Kidney (tissue), 14 donors: ENCODE results near the gene DRD2. TPM values are rescaled to one million over a fixed set of nuclear protein-coding genes. Genes with fewer than 3 reads are reported as not detected.

Source experiments
- DNase-seq, 5 donors: peaks; one replicate each; pipeline ENCODE4 v3.0.0-alpha.2; 2013 to 2020
- FAIRE-seq: peaks from 2 replicates; lab custom pipeline; 2012; peaks lifted over from hg19 to GRCh38; lab: Jason Lieb, UNC
- H3K27ac ChIP-seq, 2 donors: one replicate each; pipeline ENCODE4 v1.7.0; 2013; ENCODE audit warnings: low read depth in 2 of 2, low read length in 2 of 2, inconsistent platforms in 1 of 2
- H3K27me3 ChIP-seq: one replicate; pipeline ENCODE4 v1.7.1; 2013; ENCODE audit warnings: low read length, inconsistent platforms; ENCODE audit not compliant: control insufficient read depth, insufficient read depth
- H3K36me3 ChIP-seq, 3 donors: one replicate each; pipeline versions ENCODE4 v1.7.0 to v1.7.1; 2013; ENCODE audit warnings: low read length in 3 of 3, control low read depth in 1 of 3, inconsistent platforms in 1 of 3; ENCODE audit not compliant: insufficient read depth in 3 of 3, control insufficient read depth in 2 of 3
- H3K4me1 ChIP-seq, 3 donors: one replicate each; pipeline versions ENCODE4 v1.7.0 to v1.7.1; 2013; ENCODE audit warnings: low read length in 3 of 3, inconsistent platforms in 1 of 3, low read depth in 1 of 3; ENCODE audit not compliant: control insufficient read depth in 2 of 3, insufficient read depth in 2 of 3
- H3K4me3 ChIP-seq, 3 donors: one replicate each; pipeline versions ENCODE4 v1.7.0 to v1.8.1; 2013; ENCODE audit warnings: low read length in 3 of 3, control low read depth in 1 of 3, inconsistent platforms in 1 of 3
- H3K9ac ChIP-seq, 3 donors: one replicate each; pipeline versions ENCODE4 v1.7.0 to v1.7.1; 2013; ENCODE audit warnings: low read length in 3 of 3, control low read depth in 1 of 3, inconsistent platforms in 1 of 3
- H3K9me3 ChIP-seq, 3 donors: one replicate each; pipeline versions ENCODE4 v1.7.0 to v1.7.1; 2013; ENCODE audit warnings: low read length in 3 of 3, control low read depth in 1 of 3, inconsistent platforms in 1 of 3; ENCODE audit not compliant: control insufficient read depth in 2 of 3, insufficient read depth in 1 of 3
- intact Hi-C: fragments of 100-400 bp; cut with DNase I; formaldehyde crosslinking; loops from one replicate; pipeline ENCODE4 v1.11.1; 2022
- polyA plus RNA-seq: library from polyadenylated mRNA; stranded (reverse); fragments of 350-450 nt; fragmentation: Illumina TruSeq; extraction: RNeasy Lipid Tissue Mini Kit (QIAGEN cat#74804); gene quantifications from one replicate; pipeline ENCODE4 v1.2.3, GENCODE V29; 2014; ENCODE audit warnings: low read depth, low replicate concordance; ENCODE audit not compliant: insufficient read depth
- total RNA-seq: library from RNA; stranded (reverse); fragmentation: NEBNext Ultra II Directional; extraction: Animal tissue kit (Norgen Biotek cat#: 25700); gene quantifications from one replicate; pipeline ENCODE4 v1.2.1, GENCODE V29; 2021
- TF ChIP-seq, protein P1 (sequence below): IDR thresholded peaks from 3 replicates; pipeline ENCODE4 v1.5.1; 2012; ENCODE audit warnings: mild to moderate bottlenecking, moderate library complexity, borderline replicate concordance; ENCODE audit not compliant: insufficient read depth; ENCODE audit errors: extremely low read depth
- donor health status: control.
- donor health status: control.
- donor health status: control.
- donor health status: control.
- donor health status: control.
- donor health status: DM: yes; HTN: yes; CAD: no.
- donor health status: Normal renal cell carcinoma (clear cell type).

DRD2 gene
- total and polyA plus RNA-seq, 2 donors from 2014 or later: 0.31 to 0.47 TPM

DNA sequence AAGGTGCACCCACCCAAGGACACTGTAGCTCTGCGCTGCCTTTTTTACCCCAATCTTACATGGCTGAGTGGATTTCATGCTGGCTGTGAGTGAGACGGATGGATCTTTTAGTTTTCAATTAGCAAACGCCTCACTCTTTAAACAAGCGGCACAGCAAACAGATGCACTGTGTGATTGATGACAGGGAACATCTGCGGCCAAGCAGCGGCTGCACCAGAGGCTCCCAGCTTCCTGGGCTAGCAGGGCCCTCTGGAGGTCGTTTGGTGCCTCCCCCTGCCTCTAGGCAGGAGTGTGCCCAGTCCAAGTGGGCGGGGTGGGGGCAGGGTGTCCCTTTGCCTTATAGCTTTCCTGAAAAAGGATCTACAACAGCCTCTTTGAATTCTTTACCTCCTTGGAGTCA lies 2.1 kb upstream of the DRD2 start:
- no peak overlapping the region for H3K4me3 ChIP-seq
- no peak overlapping the region for H3K27ac ChIP-seq
- H3K27me3 ChIP-seq: peaks cover 9% of the 10 kb centered on the region
- intact Hi-C loops: no loop called here
- no peak for FAIRE-seq
- peak in 4 of 5 donors; percentile 24 to 59 (median 37) for DNase-seq
- H3K9ac ChIP-seq: no peak overlapping the region
- no peaks in the 10 kb centered on the region for H3K4me1 ChIP-seq
- no peaks in the 10 kb centered on the region for H3K9me3 ChIP-seq
- H3K36me3 ChIP-seq: no peaks in the 10 kb centered on the region
- TF ChIP-seq, protein P1, sequence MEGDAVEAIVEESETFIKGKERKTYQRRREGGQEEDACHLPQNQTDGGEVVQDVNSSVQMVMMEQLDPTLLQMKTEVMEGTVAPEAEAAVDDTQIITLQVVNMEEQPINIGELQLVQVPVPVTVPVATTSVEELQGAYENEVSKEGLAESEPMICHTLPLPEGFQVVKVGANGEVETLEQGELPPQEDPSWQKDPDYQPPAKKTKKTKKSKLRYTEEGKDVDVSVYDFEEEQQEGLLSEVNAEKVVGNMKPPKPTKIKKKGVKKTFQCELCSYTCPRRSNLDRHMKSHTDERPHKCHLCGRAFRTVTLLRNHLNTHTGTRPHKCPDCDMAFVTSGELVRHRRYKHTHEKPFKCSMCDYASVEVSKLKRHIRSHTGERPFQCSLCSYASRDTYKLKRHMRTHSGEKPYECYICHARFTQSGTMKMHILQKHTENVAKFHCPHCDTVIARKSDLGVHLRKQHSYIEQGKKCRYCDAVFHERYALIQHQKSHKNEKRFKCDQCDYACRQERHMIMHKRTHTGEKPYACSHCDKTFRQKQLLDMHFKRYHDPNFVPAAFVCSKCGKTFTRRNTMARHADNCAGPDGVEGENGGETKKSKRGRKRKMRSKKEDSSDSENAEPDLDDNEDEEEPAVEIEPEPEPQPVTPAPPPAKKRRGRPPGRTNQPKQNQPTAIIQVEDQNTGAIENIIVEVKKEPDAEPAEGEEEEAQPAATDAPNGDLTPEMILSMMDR: no peak

DNA sequence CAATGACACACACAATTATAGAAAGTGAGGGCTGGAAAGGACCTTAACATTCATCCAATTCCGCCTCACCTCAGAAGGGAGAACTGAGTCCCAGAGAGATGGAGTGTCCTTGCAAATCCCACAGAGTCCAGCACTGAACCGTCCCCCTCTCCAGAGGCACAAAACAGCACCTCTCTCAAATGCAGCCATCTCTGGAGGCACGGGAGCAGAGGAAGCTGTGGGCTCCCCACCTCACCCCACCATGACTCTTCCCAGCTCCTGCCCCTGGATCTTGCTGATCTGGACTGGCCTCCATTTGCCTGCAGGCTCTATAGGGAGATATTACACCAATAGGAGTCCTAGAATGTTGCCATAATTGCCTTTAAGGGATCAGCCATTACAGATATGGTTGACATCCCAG lies 1.4 kb upstream of the DRD2 start:
- no peak overlapping the region for H3K4me3 ChIP-seq
- TF ChIP-seq, protein P1: no peak
- H3K9ac ChIP-seq: no peak overlapping the region
- intact Hi-C loops: no loop called here
- no peak overlapping the region for H3K27ac ChIP-seq
- no peaks in the 10 kb centered on the region for H3K4me1 ChIP-seq
- FAIRE-seq: no peak
- H3K9me3 ChIP-seq: no peaks in the 10 kb centered on the region
- H3K27me3 ChIP-seq: peaks cover 9% of the 10 kb centered on the region
- no peak for DNase-seq
- H3K36me3 ChIP-seq: no peaks in the 10 kb centered on the region

DNA sequence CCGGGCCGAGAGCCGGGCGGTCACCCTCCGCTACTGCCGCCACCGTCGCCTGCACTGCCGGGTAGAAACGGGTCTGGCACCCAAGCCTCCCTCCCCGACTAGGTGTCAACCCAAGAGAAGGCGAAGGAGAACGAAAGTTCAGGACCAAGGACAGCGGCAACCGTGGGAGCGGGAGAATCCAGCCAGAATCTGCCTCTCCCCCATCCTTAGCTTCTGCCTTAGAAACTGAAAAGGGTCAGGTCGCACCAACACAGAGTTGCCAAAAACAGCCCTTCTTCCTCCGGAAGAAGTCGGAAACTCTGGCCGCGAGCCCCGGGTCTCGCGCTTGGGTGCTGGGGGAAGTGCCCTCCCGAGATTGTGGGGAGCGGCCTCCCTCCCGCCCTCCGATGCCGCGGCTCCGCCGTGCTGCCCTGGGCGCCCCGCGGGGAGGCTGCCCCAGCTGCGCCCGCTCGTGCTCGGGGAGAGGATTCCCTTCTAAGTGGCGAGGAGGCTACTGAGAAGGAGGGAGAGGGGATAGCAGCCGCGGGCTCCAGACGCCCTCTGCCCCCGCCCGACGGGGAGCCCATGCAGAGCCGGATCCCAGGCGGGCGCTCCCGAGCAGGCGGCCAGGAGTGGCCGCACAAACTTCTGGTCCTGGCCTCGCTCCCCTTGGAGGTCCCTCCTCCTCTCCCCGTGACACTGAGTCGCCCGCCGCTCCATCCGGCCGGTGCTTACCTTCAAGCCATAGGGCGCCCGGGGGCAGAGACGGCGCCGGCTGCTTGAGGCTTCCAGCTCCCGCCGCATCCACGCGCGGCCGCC lies 637 bp downstream of the DRD2 start:
- Histone ChIP-seq H3K4me3 (no peak overlapping the region), H3K36me3 (no peaks in the 10 kb centered on the region), H3K27me3 (peaks cover 9% of the 10 kb centered on the region), H3K4me1 (no peaks in the 10 kb centered on the region), H3K9ac (no peak overlapping the region), H3K9me3 (no peaks in the 10 kb centered on the region), H3K27ac (no peak overlapping the region)
- intact Hi-C loops: no loop called here
- FAIRE-seq (no peak), DNase-seq (peak; percentile 89 to 97 (median 95))
- TF ChIP-seq, protein P1: no peak
